GM04503 (cell line): ENCODE measurements around the gene KIF3B.
"Not testable (repeated sequence)": the region's sequence is repeated elsewhere in the genome, so short reads cannot be mapped to it uniquely, and the experiment has no call there.

Source experiments
- DNase-seq: peaks from one replicate; pipeline ENCODE4 v3.0.0-alpha.2; 2012; ENCODE audit warnings: low read depth

KIF3B gene

DNA sequence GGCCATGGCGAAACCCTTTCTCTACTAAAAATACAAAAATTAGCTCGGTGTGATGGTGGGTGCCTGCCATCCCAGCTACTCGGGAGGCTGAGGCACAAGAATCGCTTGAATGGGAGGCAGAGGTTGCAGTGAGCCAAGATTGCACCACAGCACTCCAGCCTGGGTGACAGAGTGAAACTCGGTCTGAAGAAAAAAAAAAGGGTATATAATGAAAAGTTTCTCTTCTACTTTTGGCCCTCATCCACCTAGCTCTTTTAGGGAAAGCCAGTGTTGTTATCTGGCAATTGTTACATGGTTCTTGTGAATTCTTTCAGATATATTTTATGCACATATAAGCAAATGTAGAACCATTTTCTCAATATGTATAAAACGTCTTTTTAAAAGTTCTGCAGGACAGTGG, 19.0 kb downstream of the KIF3B start:
- no peak for DNase-seq

DNA sequence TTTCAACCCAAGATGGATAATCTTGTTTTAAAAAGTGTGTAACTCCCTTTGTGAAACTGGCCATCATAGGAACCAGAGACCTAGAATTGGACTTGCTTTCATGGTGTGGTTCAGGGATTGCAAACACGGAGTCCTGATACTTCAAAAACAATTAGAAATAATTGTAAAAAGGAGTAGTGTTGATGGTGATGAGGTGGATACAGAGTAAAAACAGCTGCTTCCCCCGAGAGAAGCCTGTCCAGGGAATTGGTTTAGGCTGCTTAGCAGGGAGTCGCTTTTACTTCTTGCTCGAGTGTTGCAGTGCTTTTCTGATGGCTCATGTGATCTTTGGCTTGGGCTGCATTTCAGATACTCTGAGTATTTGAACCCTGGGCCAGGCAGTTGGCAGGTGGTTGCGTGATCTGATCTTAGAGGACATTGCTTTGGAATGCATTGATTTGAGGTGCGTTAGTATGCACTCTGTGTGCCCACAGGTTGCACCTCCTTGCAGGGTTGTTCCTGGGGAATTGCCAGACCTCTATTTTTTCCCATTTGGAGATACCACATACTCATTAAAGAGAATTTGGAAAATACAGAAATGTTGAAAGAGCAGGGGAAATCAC, 19.5 kb downstream of the KIF3B start:
- no peak for DNase-seq

DNA sequence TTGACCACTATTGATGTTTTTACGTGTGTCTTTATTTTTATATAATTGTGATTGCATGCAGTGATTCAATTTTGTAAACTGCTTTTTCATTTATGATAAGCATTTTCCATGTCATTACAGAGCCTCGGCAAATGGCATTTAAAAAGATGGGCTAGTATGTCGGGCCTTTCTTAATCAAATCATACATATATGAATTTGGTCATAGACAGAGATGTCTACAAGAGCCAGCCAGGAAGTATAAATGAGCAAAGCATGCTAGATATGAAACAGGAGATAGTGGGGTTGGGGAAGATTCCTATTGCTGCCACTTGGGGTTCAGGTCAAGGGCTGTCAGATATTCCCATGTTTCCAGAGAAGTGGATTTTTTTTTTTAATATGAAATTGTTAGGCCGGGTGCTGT, 20.0 kb downstream of the KIF3B start:
- DNase-seq: no peak

DNA sequence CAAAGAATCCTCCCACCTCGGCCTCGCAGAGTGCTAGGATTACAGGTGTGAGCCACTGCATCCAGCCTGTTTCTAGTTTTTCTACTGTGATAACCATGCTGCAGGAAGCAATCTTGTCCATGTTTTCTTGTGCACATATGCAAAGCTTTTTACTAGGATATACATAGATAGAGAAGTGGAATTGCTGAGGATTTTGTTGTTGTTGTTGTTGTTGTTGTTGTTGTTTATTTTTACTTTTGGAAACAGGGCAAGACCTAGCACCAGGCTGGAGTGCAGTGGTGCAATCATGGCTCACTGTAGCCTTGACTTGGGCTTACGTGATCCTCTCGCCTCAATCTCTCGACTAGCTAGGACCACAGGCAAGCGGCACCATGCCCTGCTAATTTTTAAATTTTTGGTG, 23.2 kb downstream of the KIF3B start:
- DNase-seq: no peak

DNA sequence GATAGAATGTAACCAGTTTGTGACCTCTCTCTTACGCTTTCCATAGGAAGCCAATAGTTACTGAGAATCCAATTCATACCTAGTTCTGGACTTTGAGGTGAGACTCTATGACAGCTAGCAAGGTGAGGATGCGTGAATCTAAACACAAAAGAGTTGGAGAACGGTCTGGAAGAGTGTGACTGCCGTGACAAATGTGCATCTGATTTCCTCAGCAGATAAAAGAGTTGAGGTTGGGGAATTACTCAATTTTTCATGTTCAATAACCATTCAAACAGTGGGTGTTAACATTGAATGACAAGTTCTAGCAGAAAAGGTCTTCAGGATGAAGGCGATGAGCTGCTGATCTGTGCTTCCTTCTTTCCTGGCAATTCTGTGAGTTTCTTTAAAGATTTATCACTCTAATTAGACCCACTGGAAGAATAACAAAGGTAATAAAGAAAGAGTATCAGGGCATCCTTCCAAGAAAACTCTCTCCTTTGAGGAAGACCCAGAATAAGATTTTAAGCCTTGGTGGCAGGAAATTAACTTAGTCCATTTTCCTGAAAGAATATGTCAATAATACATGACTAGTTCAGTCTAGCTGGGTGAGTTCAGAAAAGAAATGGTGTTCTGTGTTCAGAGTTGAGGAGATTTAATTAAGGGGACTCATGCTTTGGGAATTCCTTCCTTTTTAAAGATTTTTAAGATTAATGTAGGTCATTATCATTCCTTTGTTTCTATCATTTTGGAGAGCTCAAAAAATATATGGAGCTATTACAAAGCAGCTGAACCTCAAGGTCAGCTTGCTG, 24.5 kb downstream of the KIF3B start:
- DNase-seq: no peak

DNA sequence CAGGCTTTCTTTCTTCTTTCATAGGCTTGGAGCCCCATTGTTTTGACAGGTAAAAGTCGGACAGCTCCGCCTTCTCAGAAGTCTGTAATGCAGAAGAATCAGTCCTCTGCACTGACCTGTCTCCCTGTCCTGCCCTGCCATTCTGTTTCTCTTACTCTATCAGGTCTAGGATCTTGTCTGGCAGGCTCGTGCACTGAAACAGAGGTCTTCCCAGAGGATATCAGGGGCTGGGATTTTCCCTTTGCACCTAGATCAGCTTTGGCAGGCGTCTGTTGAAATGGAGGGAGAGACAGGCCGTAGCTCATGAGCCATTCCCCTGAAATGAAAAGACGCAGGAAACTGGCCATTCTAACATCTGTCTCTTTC, 25.0 kb downstream of the KIF3B start:
- DNase-seq: no peak

DNA sequence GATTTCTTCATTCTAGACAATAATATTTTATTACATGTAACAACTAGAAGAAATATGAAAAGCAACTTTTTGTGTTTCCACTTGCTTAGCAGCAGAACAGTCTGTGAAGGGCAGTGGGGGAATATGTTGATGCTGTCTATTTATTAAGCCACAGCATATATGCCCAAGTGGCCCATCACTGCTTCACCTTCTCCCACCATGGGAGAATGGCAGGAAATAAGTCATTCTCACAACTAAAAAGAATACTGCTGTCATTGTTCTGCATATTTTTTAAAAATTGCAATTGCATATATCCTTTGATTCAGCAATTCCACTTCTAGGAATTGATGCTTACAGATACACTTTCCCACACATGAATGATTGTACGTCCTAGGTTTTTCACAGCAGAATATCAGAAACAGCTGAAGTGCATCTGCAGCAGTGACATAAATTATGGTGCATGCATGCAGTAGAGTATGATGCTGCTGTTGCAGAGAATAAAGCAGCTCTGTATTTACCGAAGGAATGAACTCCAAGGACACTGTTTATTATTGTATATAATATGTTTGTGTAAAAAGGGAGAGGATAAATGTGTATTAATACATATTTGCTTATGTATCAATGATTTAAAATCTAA, 26.8 kb downstream of the KIF3B start:
- no peak for DNase-seq

DNA sequence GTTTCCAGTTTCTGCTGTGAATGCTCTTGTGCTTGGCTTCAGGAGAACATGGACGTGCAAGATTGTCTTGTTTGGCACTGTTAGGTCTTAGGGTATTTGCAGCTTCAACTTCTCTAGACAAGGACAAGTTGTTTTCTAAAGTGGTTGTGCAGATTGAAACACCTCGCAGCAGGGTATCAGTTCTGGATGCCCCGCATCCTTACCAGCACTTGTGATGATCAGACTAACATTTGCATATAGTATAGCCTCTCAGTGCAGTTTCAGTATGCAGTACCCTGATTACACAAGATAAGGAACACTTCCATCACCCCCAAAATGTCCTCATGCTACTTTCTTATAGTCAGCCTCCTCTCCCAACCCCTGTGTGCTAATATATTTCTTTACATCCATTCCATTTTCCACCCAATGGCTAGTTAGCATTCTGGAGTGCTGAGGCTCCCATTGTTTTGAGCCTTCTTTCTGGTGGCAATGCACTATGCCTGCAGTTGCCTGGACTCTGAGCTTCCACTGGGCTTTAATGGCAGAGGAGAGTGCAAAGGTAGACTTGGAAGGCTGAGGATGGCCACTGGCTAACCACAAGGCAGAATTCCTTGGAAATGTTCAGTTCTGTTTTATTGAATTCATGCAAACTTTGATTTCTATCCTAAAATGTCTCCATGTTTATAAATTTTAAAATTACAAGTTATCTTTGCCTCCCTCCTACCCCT, 35.4 kb downstream of the KIF3B start:
- no peak for DNase-seq

DNA sequence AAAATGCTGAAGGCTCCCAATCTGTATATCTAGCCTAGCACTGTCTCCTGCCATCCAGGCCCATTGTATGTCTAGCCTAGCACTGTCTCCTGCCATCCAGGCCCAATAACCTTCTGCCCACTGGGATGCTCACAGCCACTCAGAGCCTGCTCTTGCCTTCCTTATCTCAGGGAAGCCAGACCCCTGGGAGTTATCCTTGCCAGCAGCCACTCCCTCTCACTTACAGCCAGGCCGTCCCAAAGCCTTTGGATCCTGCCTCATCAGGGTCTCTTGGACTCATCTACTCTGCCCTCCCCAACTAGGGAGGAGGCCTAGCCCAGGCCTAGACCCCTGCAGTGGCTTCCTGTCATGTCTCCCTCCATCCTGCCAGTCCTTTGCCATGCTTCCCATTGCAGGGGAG, 37.3 kb downstream of the KIF3B start:
- no peak for DNase-seq

DNA sequence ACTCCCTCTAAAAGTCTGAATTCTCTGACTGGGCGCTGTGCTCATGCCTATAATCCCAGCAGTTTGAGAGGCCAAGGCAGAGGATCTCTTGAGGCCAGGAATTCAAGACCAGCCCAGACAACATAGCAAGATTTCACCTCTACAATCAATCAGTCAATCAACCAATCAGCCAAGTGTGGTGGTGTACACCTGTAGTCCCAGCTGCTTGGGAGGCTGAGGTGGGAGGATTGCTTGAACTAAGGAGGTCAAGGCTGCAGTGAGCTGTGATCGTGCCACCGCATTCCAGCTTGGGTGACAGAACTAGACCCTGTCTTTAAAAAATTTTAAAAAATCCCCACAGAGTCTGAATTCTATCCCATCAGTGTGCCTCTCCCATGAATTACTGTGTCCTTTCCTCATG, 37.9 kb downstream of the KIF3B start:
- no peak for DNase-seq

DNA sequence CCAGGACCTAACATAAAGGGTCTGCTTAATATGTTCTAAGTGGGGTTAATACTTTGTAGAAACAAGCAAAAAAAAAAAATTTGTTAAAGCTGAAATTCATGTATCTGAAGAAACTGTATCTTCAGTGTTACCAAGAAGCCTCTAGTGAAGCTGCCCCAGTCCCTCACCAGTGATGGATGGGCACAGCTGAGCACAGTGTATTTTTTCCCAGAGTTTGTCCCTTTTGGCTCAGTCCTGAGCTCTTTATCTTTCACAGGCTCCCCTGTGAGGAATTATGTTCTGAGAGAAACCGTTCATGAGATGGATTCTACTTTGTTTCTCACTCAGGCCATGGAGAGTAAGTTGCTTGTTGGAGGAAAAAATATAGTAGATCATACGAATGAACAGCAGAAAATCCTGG, 38.4 kb downstream of the KIF3B start:
- no peak for DNase-seq

DNA sequence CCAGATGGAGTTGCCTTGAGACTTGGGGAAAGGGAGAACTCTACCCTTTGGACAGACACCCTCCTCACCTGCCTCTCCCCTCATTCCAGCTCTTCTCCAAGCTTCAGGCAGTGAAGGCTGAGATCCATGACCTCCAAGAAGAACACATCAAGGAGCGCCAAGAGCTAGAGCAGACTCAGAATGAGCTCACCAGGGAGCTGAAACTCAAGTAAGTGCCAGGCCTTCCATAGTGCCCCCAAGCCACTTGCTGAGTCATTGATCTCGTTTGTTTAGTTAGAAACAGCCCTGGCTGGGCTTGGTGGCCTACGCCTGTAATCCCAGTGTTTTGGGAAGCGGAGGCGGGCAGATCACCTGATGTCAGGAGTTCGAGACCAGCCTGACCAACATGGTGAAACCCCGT, 39.2 kb downstream of the KIF3B start:
- DNase-seq: no peak

DNA sequence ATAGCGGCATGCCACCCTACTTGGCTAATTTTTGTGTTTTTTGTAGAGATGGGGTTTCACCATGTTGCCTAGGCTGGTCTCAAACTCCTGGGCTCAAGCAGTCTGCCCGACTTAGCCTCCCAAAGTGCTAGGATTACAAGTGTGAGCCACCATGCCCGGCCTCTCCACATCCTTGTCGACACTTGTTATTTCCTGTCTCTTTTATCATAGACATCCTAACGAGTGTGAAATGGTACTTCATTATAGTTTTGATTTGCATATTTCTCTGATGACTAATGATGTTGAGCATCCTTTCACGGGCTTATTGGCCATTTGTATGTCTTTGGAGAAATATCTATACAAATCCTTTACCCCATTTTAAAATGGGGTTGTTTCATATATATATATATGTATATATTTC, 41.6 kb downstream of the KIF3B start:
- no peak for DNase-seq

DNA sequence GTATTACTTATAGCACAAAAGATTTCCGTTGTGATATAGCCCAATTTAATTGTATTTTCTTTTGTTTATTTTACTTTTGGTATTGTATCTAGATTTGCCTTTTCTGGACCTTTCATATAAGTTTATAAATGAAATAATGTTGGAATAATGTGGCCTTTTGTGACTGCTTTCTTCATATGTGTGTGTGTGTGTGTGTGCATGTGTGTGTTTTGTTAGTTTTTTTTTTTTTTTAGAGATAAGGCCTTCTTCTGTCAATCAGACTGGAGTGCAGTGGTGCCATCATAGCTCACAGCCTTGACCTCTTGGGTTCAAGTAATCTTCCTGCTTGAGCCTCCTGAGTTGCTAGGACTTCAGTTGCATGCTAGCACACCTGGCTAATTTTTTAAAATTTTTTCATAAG, 42.9 kb downstream of the KIF3B start:
- DNase-seq: no peak

DNA sequence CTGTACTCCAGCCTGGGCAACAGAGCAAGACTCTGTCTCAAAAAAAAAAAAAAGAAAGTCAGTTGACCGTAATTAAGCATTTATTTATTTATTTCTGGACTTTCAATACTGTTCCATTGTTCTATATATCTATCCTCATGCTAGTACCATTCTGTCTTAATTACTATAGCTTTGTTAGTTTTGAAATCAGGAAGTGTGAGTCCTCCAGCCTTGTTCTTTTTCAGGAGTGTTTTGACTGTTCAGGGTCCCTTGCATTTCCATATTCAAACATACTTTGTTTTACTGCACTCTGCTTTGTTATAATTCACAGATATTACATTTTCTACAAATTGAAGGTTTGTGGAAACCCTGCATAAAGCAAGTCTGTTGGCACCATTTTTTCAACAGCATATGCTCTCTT, 43.9 kb downstream of the KIF3B start:
- DNase-seq: no peak

DNA sequence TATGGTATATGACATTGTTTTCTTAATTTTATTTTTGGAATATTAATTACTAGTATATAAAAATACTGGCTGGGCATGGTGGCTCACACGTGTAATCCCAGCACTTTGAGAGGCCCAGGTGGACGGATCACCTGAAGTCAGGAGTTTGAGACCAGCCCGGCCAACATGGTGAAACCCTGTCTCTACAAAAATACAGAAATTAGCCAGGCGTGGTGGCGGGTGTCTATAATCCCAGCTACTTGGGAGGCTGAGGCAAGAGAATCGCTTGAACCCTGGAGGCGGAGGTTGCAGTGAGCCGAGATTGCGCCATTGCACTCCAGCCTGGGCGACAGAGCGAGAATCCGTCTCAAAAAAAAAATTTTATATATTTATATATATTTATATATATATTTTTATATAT, 44.8 kb downstream of the KIF3B start:
- not testable (repeated sequence) for DNase-seq

DNA sequence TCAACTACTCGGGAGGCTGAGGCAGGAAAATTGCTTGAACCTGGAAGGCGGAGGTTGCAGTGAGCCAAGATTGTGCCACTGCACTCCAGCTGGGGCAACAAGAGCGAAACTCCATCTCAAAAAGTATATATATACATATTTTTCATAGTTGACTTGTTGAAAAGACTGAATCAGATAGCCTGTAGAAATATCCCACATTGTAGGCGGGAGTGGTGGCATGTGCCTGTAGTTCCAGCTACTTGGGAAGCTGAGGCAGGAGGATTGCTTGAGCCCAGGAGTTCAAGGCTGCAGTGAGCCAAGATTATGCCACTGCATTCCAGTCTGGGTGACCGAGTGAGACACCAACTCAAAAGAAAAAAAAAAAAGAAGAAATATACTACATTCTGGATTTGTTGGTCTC, 46.3 kb downstream of the KIF3B start:
- not testable (repeated sequence) for DNase-seq

DNA sequence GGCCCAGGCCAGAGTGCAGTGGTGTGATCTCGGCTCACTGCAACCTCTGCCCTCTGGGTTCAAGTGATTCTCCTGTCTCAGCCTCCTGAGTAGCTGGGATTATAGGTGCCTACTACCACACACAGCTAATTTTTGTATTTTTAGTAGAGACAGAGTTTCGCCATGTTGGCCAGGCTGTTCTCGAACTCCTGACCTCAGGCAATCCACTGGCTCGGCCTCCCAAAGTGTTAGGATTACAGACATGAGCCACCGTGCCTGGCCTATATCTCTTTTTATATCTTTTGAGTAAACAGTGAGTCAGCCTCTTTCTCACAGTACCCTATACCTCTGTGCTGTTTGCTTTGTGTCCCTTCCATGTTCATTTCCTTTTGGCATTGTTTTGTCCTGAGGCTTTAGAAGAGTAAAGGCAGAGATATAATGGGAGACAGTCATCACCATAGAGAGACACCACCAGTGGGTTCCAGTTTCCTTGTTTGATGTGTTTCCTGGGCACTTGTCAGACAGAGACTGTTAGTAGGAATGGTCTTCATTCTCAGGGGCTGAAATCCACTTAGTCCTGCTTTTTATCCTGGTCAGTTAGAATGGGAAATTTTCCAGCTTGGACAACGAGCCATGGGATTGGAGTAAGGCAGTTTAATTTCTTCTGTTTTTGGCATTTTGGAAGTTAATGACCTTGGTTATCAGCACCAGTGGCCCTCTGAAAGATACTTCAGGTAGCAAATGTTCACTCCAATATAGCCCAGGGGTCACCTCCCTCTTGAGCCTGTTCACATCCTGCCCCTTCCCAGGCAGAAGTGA, 48.5 kb downstream of the KIF3B start:
- DNase-seq: no peak

DNA sequence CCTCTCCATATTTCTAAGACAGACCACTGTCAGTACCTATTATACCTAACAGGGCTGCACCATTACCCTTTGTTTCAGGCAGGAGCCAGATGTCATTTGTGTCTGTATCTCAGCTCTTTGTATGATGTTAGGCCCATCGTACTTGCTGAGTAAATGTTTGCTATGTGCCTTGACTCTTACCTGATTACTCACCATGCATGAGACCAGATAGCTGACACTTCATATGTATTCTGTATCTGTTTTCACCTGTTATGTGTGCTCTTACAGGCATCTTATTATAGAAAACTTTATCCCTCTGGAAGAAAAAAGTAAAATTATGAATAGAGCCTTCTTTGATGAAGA, 49.0 kb downstream of the KIF3B start:
- no peak for DNase-seq

DNA sequence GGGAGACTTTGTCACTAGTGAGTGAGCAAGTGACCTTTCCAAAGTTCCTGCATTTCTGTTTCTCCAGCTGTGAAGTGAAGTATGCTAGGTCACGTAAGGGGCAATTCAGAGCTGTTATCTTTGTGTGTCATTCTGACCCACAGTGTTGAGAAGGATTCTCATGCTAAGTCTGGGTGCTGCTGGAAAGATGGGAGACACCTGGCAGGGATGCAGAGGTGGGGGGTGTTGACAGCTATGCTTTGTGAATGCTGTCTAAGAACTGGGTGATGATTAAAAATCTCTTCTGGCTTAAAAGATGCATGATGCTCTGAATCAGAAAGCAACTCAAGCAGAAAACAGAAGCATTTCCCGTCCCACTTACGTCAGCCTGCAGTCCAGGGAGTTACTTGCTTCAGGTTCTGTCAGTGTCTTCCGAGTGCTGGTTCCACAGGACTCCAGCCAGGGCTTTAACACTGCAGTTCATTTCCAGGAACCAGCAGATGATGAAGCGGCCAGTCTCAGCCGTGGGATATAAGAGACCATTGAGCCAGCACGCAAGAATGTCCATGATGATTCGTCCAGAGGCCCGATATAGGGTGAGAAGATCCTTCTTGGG, 49.7 kb downstream of the KIF3B start:
- DNase-seq: no peak

DNA sequence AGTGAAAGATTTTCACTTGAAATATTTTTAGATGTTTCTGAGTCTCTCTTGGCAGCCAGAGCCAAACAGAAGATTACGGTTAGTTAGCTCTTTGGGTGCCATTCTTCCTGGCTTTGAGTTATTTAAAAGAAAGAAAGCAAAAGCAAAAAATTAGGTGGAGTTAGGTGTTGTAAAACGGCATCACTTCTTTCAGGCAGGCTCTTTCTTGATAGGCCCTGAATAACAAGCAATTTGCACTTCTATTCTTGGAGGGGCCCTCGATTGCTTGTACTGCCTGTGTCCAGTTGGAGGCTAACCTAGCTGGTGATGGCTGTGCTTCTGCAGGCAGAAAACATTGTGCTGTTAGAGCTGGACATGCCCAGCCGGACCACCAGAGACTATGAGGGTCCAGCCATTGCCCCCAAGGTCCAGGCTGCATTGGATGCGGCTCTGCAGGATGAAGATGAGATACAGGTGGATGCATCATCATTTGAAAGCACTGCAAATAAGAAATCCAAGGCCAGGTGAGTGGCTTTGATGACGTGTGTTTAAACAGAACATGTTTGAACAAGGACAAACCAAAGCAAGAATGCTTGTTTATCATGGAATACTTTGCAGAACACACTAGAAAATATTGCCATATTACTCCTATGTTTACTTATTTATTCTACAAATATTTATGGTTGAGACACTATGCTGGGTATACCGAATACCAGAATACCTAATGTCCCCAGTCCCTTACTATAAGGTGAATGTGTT, 52.5 kb downstream of the KIF3B start:
- no peak for DNase-seq
